ENCODE measurements around the gene DNAH5. TPM values are rescaled to one million over a fixed set of nuclear protein-coding genes. Genes with fewer than 3 reads are reported as not detected.
"Not testable (repeated sequence)": the region's sequence is repeated elsewhere in the genome, so short reads cannot be mapped to it uniquely, and the experiment has no call there.

The DNAH5 gene
- polyA plus RNA-seq, 3 donors: not detected

DNA sequence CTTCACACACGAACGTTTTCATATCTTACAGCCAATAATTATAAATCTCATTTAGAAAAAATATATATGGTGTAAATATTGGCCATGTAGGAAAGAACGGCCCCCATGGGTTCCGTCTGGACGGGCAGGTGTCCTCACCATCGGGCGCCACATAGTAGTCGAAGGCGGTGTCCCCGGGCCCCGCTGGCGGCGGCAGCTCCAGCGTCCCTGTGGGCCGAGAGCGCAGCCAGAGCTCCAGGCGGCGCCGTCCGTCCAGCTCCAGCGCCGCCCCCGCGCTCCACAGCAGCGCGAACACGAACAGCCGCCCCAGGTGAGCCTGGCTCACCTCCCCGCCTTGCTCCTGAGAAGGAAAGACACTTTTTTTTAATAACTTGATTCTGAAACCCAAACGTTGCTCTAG is 134.6 kb downstream of the DNAH5 start:
- intact Hi-C loops (cut with micrococcal nuclease): no loop called here
- no peaks in the 10 kb centered on the region for H3K79me2 ChIP-seq (ENCODE audit: insufficient read depth, low read length)
- peaks cover 3 to 16% of the 10 kb centered on the region in 2 donors for H3K9me3 ChIP-seq (replicated peaks in 1 of 2; ENCODE audit: control insufficient read depth in 1 of 2, insufficient read depth in 1 of 2, low read length in 2 of 2)
- H4K20me1 ChIP-seq (ENCODE audit: insufficient read depth, low read length): no peaks in the 10 kb centered on the region
- H3K4me2 ChIP-seq (replicated peaks; ENCODE audit: extremely low read depth, low read length, poor library complexity, severe bottlenecking): no peak overlapping the region
- no peak for DNase-seq
- TF ChIP-seq CTCF (IDR thresholded peaks at IDR 0.05): no peak
- no peaks in the 10 kb centered on the region for H3K27me3 ChIP-seq (ENCODE audit: control insufficient read depth in 2 of 2, insufficient read depth in 2 of 2, low read length in 2 of 2)
- no peak overlapping the region for H3K27ac ChIP-seq (ENCODE audit: low read depth in 1 of 2, low read length in 2 of 2)
- no peak overlapping the region for H3K9ac ChIP-seq (ENCODE audit: insufficient read depth, low read length, poor library complexity, severe bottlenecking)
- WGBS (ENCODE audit: insufficient coverage): 84% methylated on average over 22 of the region's 30 CpGs
- Mint-ChIP-seq H3K27me3 (ENCODE audit: low read depth in 3 of 3) (no peaks in the 10 kb centered on the region), H3K27ac (no peak overlapping the region), H3K4me1 (no peaks in the 10 kb centered on the region), H3K4me3 (no peak overlapping the region), H3K36me3 (no peaks in the 10 kb centered on the region), H3K9me3 (peaks cover 0 to 14% (median 7%) of the 10 kb centered on the region in 7 donors)
- no peak overlapping the region for H2AFZ ChIP-seq (ENCODE audit: insufficient read depth, low read depth, low read length, poor library complexity, severe bottlenecking)
- H3K4me3 ChIP-seq (replicated peaks in 1 of 3; ENCODE audit: low read depth in 2 of 3, low read length in 3 of 3): no peak overlapping the region
- H3K4me1 ChIP-seq (ENCODE audit: control insufficient read depth in 1 of 2, insufficient read depth in 2 of 2, low read length in 2 of 2): no peaks in the 10 kb centered on the region
- no peaks in the 10 kb centered on the region for H3K36me3 ChIP-seq (replicated peaks in 1 of 2; ENCODE audit: control insufficient read depth in 1 of 2, insufficient read depth in 2 of 2, low read length in 2 of 2)

- intact Hi-C loops (cut with micrococcal nuclease): no loop called here
- H3K4me2 ChIP-seq (replicated peaks; ENCODE audit: extremely low read depth, low read length, poor library complexity, severe bottlenecking): no peak overlapping the region
- H3K27ac Mint-ChIP-seq: no peak overlapping the region
These were observed 140.2 kb downstream of the DNAH5 start for GRCh38 chr5:13804336-13804735.

GRCh38 chr5:13798569-13798968 is 145.9 kb downstream of the DNAH5 start:
- H3K9me3 Mint-ChIP-seq: peaks cover 0 to 20% (median 8%) of the 10 kb centered on the region in 7 donors
- H3K27ac ChIP-seq (ENCODE audit: low read depth in 1 of 2, low read length in 2 of 2); H3K9me3 ChIP-seq (replicated peaks in 1 of 2; ENCODE audit: control insufficient read depth in 1 of 2, insufficient read depth in 1 of 2, low read length in 2 of 2); H4K20me1 ChIP-seq (ENCODE audit: insufficient read depth, low read length); H3K4me3 Mint-ChIP-seq; H3K4me3 ChIP-seq (replicated peaks in 1 of 3; ENCODE audit: low read depth in 2 of 3, low read length in 3 of 3); H3K4me1 Mint-ChIP-seq; H3K36me3 ChIP-seq (replicated peaks in 1 of 2; ENCODE audit: control insufficient read depth in 1 of 2, insufficient read depth in 2 of 2, low read length in 2 of 2); H2AFZ ChIP-seq (ENCODE audit: insufficient read depth, low read depth, low read length, poor library complexity, severe bottlenecking); H3K4me2 ChIP-seq (replicated peaks; ENCODE audit: extremely low read depth, low read length, poor library complexity, severe bottlenecking); H3K79me2 ChIP-seq (ENCODE audit: insufficient read depth, low read length); H3K27ac Mint-ChIP-seq; DNase-seq; H3K27me3 Mint-ChIP-seq (ENCODE audit: low read depth in 3 of 3); H3K36me3 Mint-ChIP-seq; H3K4me1 ChIP-seq (ENCODE audit: control insufficient read depth in 1 of 2, insufficient read depth in 2 of 2, low read length in 2 of 2); H3K9ac ChIP-seq (ENCODE audit: insufficient read depth, low read length, poor library complexity, severe bottlenecking); H3K27me3 ChIP-seq (ENCODE audit: control insufficient read depth in 2 of 2, insufficient read depth in 2 of 2, low read length in 2 of 2); intact Hi-C loops (cut with micrococcal nuclease): not testable (repeated sequence)
- WGBS (ENCODE audit: insufficient coverage): no CpG with 5 or more reads among the region's 2 CpGs

More at GRCh38 chr5:13804336-13804735, 140.2 kb downstream of the DNAH5 start:
- H3K9me3 ChIP-seq (replicated peaks in 1 of 2; ENCODE audit: control insufficient read depth in 1 of 2, insufficient read depth in 1 of 2, low read length in 2 of 2): peaks cover 9 to 16% of the 10 kb centered on the region in 2 donors
- H3K79me2 ChIP-seq (ENCODE audit: insufficient read depth, low read length): no peaks in the 10 kb centered on the region
- Mint-ChIP-seq H3K36me3 (no peaks in the 10 kb centered on the region), H3K9me3 (peaks cover 0 to 11% (median 7%) of the 10 kb centered on the region in 7 donors), H3K4me1 (no peaks in the 10 kb centered on the region), H3K4me3 (no peak overlapping the region), H3K27me3 (ENCODE audit: low read depth in 3 of 3) (no peaks in the 10 kb centered on the region)
- no peaks in the 10 kb centered on the region for H4K20me1 ChIP-seq (ENCODE audit: insufficient read depth, low read length)
- no peaks in the 10 kb centered on the region for H3K27me3 ChIP-seq (ENCODE audit: control insufficient read depth in 2 of 2, insufficient read depth in 2 of 2, low read length in 2 of 2)
- no peak overlapping the region for H3K9ac ChIP-seq (ENCODE audit: insufficient read depth, low read length, poor library complexity, severe bottlenecking)
- H3K4me1 ChIP-seq (ENCODE audit: control insufficient read depth in 1 of 2, insufficient read depth in 2 of 2, low read length in 2 of 2): no peaks in the 10 kb centered on the region
- 100% methylated on average over 3 of the region's 5 CpGs for WGBS (ENCODE audit: insufficient coverage)
- DNase-seq: no peak
- TF ChIP-seq CTCF (IDR thresholded peaks at IDR 0.05): no peak
- H3K4me3 ChIP-seq (replicated peaks in 1 of 3; ENCODE audit: low read depth in 2 of 3, low read length in 3 of 3): no peak overlapping the region
- no peaks in the 10 kb centered on the region for H3K36me3 ChIP-seq (replicated peaks in 1 of 2; ENCODE audit: control insufficient read depth in 1 of 2, insufficient read depth in 2 of 2, low read length in 2 of 2)
- no peak overlapping the region for H3K27ac ChIP-seq (ENCODE audit: low read depth in 1 of 2, low read length in 2 of 2)
- no peak overlapping the region for H2AFZ ChIP-seq (ENCODE audit: insufficient read depth, low read depth, low read length, poor library complexity, severe bottlenecking)
